ENCODE data around the gene LONRF2.
A peak's percentile ranks its signal among the peaks of the same experiment; 100 is the strongest.
"Not testable (repeated sequence)": the region's sequence is repeated elsewhere in the genome, so short reads cannot be mapped to it uniquely, and the experiment has no call there.

Gene LONRF2

DNA sequence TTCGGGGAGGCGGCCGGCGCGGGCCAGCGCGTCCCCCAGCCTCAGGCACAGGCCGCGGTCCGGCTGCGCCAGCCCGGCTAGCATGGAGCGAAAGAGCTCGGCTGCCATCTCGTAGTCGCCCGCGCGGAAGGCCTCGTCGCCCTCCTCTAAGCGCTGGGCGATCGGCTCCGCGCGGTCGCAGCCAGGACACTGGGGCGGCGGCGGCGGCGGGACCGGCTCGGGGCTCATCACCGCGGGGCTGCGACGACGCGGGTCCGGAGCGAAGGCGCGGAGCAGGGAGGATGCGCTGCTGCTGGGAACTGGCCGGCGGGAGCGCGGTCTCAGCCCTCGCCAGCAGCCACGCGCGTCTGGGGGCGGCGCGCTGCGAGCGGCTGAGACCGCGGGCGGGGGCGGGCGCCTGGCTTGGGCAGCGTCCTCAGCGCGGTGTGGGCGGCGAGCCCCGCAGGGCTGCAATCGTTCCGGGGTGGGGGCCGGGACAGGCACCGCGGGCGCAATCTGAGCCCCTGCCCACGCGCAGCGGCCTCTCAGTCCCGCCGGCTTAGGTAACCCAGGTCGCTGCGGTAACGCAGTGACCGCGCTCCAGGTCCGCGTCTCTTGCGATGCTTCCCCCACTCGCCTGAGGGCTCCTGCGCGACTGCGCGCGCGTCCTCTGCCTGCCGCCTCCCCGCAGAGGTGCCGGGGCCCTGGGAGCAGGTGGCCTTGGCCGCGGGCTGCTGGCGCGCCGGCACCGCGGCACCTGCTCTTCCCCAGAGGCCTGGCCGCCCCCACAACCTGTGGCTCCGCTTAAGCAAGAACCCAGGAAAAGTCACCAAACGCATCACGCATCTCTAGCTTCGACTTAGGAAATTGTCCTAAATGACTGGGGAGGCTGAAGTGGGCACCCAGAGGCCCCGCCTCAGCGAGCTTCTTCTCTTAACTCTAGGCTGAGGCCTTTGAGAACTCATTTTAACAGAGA, at the start of gene LONRF2:
Gene LONRF2 (minus strand): TSS at position 636 of the 955 bp plus-strand sequence. CDS start 408 bp downstream, at position 228.
- Histone ChIP-seq H3K9me3 (ENCODE audit: insufficient read depth, low read depth, low read length) (peaks cover 12% of the 10 kb centered on the region; the same call in 1 of the 2 replicates), H3K4me3 (ENCODE audit: low read length, poor library complexity, severe bottlenecking) (no peak within 1 kb of the TSS), H3F3A (ENCODE audit: low read depth) (no peaks in the 10 kb centered on the region), H3K4me2 (ENCODE audit: low read depth, low read length, poor library complexity, severe bottlenecking) (no peak within 1 kb of the TSS), H3K36me3 (ENCODE audit: insufficient read depth, low read length) (no peaks in the 10 kb centered on the region), H3K79me2 (ENCODE audit: insufficient read depth, low read length) (no peaks in the 10 kb centered on the region), H3K27me3 (ENCODE audit: insufficient read depth, low read length, poor library complexity, severe bottlenecking) (no peaks in the 10 kb centered on the region), H3K9ac (ENCODE audit: low read depth, low read length, poor library complexity, severe bottlenecking) (no peak within 1 kb of the TSS), H4K20me1 (ENCODE audit: insufficient read depth, low read length, poor library complexity, severe bottlenecking) (no peaks in the 10 kb centered on the region), H3K4me1 (ENCODE audit: insufficient read depth, low read length, poor library complexity, severe bottlenecking) (no peaks in the 10 kb centered on the region), H3K9me2 (replicated peaks; ENCODE audit: low read depth, low read length) (no peaks in the 10 kb centered on the region), H2AFZ (ENCODE audit: low read length) (no peak within 1 kb of the TSS)
- TF ChIP-seq, protein P1, sequence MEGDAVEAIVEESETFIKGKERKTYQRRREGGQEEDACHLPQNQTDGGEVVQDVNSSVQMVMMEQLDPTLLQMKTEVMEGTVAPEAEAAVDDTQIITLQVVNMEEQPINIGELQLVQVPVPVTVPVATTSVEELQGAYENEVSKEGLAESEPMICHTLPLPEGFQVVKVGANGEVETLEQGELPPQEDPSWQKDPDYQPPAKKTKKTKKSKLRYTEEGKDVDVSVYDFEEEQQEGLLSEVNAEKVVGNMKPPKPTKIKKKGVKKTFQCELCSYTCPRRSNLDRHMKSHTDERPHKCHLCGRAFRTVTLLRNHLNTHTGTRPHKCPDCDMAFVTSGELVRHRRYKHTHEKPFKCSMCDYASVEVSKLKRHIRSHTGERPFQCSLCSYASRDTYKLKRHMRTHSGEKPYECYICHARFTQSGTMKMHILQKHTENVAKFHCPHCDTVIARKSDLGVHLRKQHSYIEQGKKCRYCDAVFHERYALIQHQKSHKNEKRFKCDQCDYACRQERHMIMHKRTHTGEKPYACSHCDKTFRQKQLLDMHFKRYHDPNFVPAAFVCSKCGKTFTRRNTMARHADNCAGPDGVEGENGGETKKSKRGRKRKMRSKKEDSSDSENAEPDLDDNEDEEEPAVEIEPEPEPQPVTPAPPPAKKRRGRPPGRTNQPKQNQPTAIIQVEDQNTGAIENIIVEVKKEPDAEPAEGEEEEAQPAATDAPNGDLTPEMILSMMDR (conservative IDR thresholded peaks at IDR 0.05; ENCODE audit: low read length), result no peak
- TF ChIP-seq EZH2phosphoT487 (IDR thresholded peaks at IDR 0.05; ENCODE audit: borderline replicate concordance), result no peak

- no peaks in the 10 kb centered on the region for H3K27me3 ChIP-seq (ENCODE audit: insufficient read depth, low read length, poor library complexity, severe bottlenecking)
- H3K9me2 ChIP-seq (replicated peaks; ENCODE audit: low read depth, low read length), result no peaks in the 10 kb centered on the region
- H3K4me1 ChIP-seq (ENCODE audit: insufficient read depth, low read length, poor library complexity, severe bottlenecking), result peaks cover 5% of the 10 kb centered on the region
- no peak overlapping the region for H3K9ac ChIP-seq (ENCODE audit: low read depth, low read length, poor library complexity, severe bottlenecking)
- H4K20me1 ChIP-seq (ENCODE audit: insufficient read depth, low read length, poor library complexity, severe bottlenecking), result no peaks in the 10 kb centered on the region
- H3K36me3 ChIP-seq (ENCODE audit: insufficient read depth, low read length), result no peaks in the 10 kb centered on the region
- H3K4me3 ChIP-seq (ENCODE audit: low read length, poor library complexity, severe bottlenecking), result no peak overlapping the region
- no peaks in the 10 kb centered on the region for H3F3A ChIP-seq (ENCODE audit: low read depth)
- no peak for TF ChIP-seq EZH2phosphoT487 (IDR thresholded peaks at IDR 0.05; ENCODE audit: borderline replicate concordance)
- TF ChIP-seq, protein P1 (conservative IDR thresholded peaks at IDR 0.05; ENCODE audit: low read length), result no peak
- H3K79me2 ChIP-seq (ENCODE audit: insufficient read depth, low read length), result no peaks in the 10 kb centered on the region
- H3K9me3 ChIP-seq (ENCODE audit: insufficient read depth, low read depth, low read length), result no peaks in the 10 kb centered on the region
- peak overlapping the region; percentile 4 for H3K4me2 ChIP-seq (ENCODE audit: low read depth, low read length, poor library complexity, severe bottlenecking)
- H2AFZ ChIP-seq (ENCODE audit: low read length), result peak overlapping the region; percentile 58; the same call in 1 of the 2 replicates
Measured at GRCh38 chr2:100367163-100367562, 44.9 kb upstream of the LONRF2 start.

GRCh38 chr2:100365434-100365833, 43.1 kb upstream of the LONRF2 start:
- H3K4me1 ChIP-seq (ENCODE audit: insufficient read depth, low read length, poor library complexity, severe bottlenecking), result peaks cover 5% of the 10 kb centered on the region
- no peaks in the 10 kb centered on the region for H3K9me3 ChIP-seq (ENCODE audit: insufficient read depth, low read depth, low read length)
- H3K27me3 ChIP-seq (ENCODE audit: insufficient read depth, low read length, poor library complexity, severe bottlenecking), result no peaks in the 10 kb centered on the region
- no peaks in the 10 kb centered on the region for H3K79me2 ChIP-seq (ENCODE audit: insufficient read depth, low read length)
- H3F3A ChIP-seq (ENCODE audit: low read depth), result no peaks in the 10 kb centered on the region
- H3K9me2 ChIP-seq (replicated peaks; ENCODE audit: low read depth, low read length), result no peaks in the 10 kb centered on the region
- H3K36me3 ChIP-seq (ENCODE audit: insufficient read depth, low read length), result no peaks in the 10 kb centered on the region
- no peaks in the 10 kb centered on the region for H4K20me1 ChIP-seq (ENCODE audit: insufficient read depth, low read length, poor library complexity, severe bottlenecking)
- no peak for TF ChIP-seq EZH2phosphoT487 (IDR thresholded peaks at IDR 0.05; ENCODE audit: borderline replicate concordance)
- TF ChIP-seq, protein P1 (conservative IDR thresholded peaks at IDR 0.05; ENCODE audit: low read length), result no peak
- no peak overlapping the region for H2AFZ ChIP-seq (ENCODE audit: low read length)
- H3K4me2 ChIP-seq (ENCODE audit: low read depth, low read length, poor library complexity, severe bottlenecking), result no peak overlapping the region
- no peak overlapping the region for H3K9ac ChIP-seq (ENCODE audit: low read depth, low read length, poor library complexity, severe bottlenecking)
- no peak overlapping the region for H3K4me3 ChIP-seq (ENCODE audit: low read length, poor library complexity, severe bottlenecking)

DNA sequence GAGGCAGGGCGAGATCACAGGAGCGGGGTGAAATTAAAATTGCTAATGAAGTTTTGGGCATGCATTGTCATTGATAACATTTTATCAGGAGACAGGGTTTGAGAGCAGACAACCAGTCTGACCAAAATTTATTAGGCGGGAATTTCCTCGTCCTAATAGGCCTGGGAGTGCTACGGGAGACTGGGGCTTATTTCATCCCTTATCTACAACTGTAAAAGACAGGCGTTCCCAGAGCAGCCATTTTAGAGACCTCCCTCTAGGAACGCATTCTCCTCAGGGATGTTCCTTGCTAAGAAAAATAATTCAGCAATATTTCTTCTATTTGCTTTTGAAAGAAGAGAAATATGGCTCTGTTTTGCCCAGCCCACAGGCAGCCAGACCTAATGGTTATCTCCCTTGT, 40.0 kb upstream of the LONRF2 start:
- not testable (repeated sequence) for H2AFZ ChIP-seq (ENCODE audit: low read length); H3K36me3 ChIP-seq (ENCODE audit: insufficient read depth, low read length); H3K79me2 ChIP-seq (ENCODE audit: insufficient read depth, low read length); H4K20me1 ChIP-seq (ENCODE audit: insufficient read depth, low read length, poor library complexity, severe bottlenecking); H3F3A ChIP-seq (ENCODE audit: low read depth); H3K9ac ChIP-seq (ENCODE audit: low read depth, low read length, poor library complexity, severe bottlenecking); H3K4me2 ChIP-seq (ENCODE audit: low read depth, low read length, poor library complexity, severe bottlenecking); H3K4me3 ChIP-seq (ENCODE audit: low read length, poor library complexity, severe bottlenecking); H3K9me2 ChIP-seq (replicated peaks; ENCODE audit: low read depth, low read length); H3K4me1 ChIP-seq (ENCODE audit: insufficient read depth, low read length, poor library complexity, severe bottlenecking); H3K27me3 ChIP-seq (ENCODE audit: insufficient read depth, low read length, poor library complexity, severe bottlenecking); H3K9me3 ChIP-seq (ENCODE audit: insufficient read depth, low read depth, low read length)
